Keratinocyte (primary cell): Measurements from ENCODE around the gene TPM1. TPM values are rescaled to one million over a fixed set of nuclear protein-coding genes. Genes with fewer than 3 reads are reported as not detected.

Source experiments
- DNase-seq: peaks from one replicate; pipeline ENCODE4 v3.0.0-alpha.2; 2011; ENCODE audit warnings: low read depth, missing footprints, low spot score
- FAIRE-seq: peaks from 2 replicates; lab custom pipeline; 2011; peaks lifted over from hg19 to GRCh38; lab: Jason Lieb, UNC
- H2AFZ ChIP-seq: 2 replicates; pipeline ENCODE4 v1.6.0; 2012; ENCODE audit warnings: low read length, control low read depth, inconsistent platforms; ENCODE audit not compliant: control insufficient read depth
- H3K27ac ChIP-seq: 2 replicates; pipeline ENCODE4 v1.5.1; 2011; ENCODE audit warnings: low read length; ENCODE audit not compliant: control insufficient read depth, insufficient read depth
- H3K27me3 ChIP-seq: 3 replicates; pipeline ENCODE4 v1.6.0; 2011; ENCODE audit warnings: low read length; ENCODE audit not compliant: control insufficient read depth, insufficient read depth; ENCODE audit errors: extremely low read depth
- H3K36me3 ChIP-seq, 2 experiments: 2 replicates in 1 of 2; 3 replicates in 1 of 2; pipeline ENCODE4 v1.5.1; 2011; ENCODE audit warnings: low read length in 2 of 2, mild to moderate bottlenecking in 1 of 2; ENCODE audit not compliant: control insufficient read depth in 2 of 2, insufficient read depth in 2 of 2; ENCODE audit errors: extremely low read depth in 1 of 2
- H3K4me1 ChIP-seq: 3 replicates; pipeline ENCODE4 v1.5.1; 2011; ENCODE audit warnings: low read length; ENCODE audit not compliant: control insufficient read depth, insufficient read depth; ENCODE audit errors: extremely low read depth
- H3K4me2 ChIP-seq: 3 replicates; pipeline ENCODE4 v1.6.0; 2011; ENCODE audit warnings: low read depth, low read length; ENCODE audit not compliant: control insufficient read depth, insufficient read depth; ENCODE audit errors: extremely low read depth
- H3K4me3 ChIP-seq, 3 experiments: fragments of 200-600 bp in 1 of 3; sonication (generic) in 1 of 3; 2 replicates in 2 of 3; 3 replicates in 1 of 3; pipeline ENCODE4 v1.5.1; 2011 to 2016; ENCODE audit warnings: low read length in 3 of 3, mild to moderate bottlenecking in 3 of 3, control low read depth in 2 of 3, inconsistent platforms in 1 of 3, low read depth in 1 of 3, mixed read lengths in 1 of 3, mixed run types in 1 of 3, moderate library complexity in 1 of 3; ENCODE audit not compliant: control insufficient read depth in 2 of 3, insufficient read depth in 2 of 3; ENCODE audit errors: extremely low read depth in 1 of 3
- H3K79me2 ChIP-seq: 2 replicates; pipeline ENCODE4 v1.6.0; 2012; ENCODE audit warnings: low read length; ENCODE audit not compliant: control insufficient read depth, insufficient read depth
- H3K9ac ChIP-seq: 3 replicates; pipeline ENCODE4 v1.6.0; 2011; ENCODE audit warnings: low read length; ENCODE audit not compliant: control insufficient read depth, insufficient read depth; ENCODE audit errors: extremely low read depth
- H3K9me1 ChIP-seq: 3 replicates; pipeline ENCODE4 v1.6.0; 2011; ENCODE audit warnings: low read length; ENCODE audit not compliant: control insufficient read depth, insufficient read depth; ENCODE audit errors: extremely low read depth
- H3K9me3 ChIP-seq: 2 replicates; pipeline ENCODE4 v1.5.1; 2012; ENCODE audit warnings: low read depth, low read length; ENCODE audit not compliant: control insufficient read depth
- H4K20me1 ChIP-seq: 3 replicates; pipeline ENCODE4 v1.6.0; 2011; ENCODE audit warnings: low read length; ENCODE audit not compliant: control insufficient read depth, insufficient read depth; ENCODE audit errors: extremely low read depth
- CTCF ChIP-seq, 3 experiments: IDR thresholded peaks in 1 of 3; conservative IDR thresholded peaks in 1 of 3; optimal IDR thresholded peaks in 1 of 3; 2 replicates in 2 of 3; 3 replicates in 1 of 3; pipeline versions ENCODE3 to v1.5.1; 2011; ENCODE audit warnings: low read length in 3 of 3, mild to moderate bottlenecking in 3 of 3, moderate library complexity in 2 of 3, control low read depth in 1 of 3, inconsistent platforms in 1 of 3; ENCODE audit not compliant: insufficient read depth in 2 of 3; ENCODE audit errors: extremely low read depth in 1 of 3
- EZH2 ChIP-seq: IDR thresholded peaks from one replicate; pipeline ENCODE4 v1.6.1; 2012; ENCODE audit warnings: inconsistent platforms, mild to moderate bottlenecking, low read length, moderate library complexity
- dilution Hi-C: fragments of 300-500 bp; cut with MboI; formaldehyde crosslinking; loops from one replicate; pipeline ENCODE4 v1.7.0; 2020; ENCODE audit warnings: low sequenced_read_pairs; ENCODE audit not compliant: extremely low pct_ligation_motif_present
- polyA plus RNA-seq, 5 experiments: library from polyadenylated mRNA; depleted of rRNA in 3 of 5; stranded (reverse) in 3 of 5; stranded (forward) in 1 of 5; unstranded in 1 of 5; fragments of >200 nt; gene quantifications; 1 replicate in 1 of 5; 2 replicates in 3 of 5; 3 replicates in 1 of 5; pipeline versions ENCODE4 v1.2.1 to v1.2.3, GENCODE V29; 2011 to 2012; ENCODE audit warnings: missing spikeins in 2 of 5, low read depth in 1 of 5, low replicate concordance in 1 of 5

The TPM1 gene
- polyA plus RNA-seq, 1 donor (not counting 4 experiments of a cell fraction or from before 2014, with no cell fraction given), result 370 TPM

- Histone ChIP-seq H3K27ac (no peak overlapping the region), H3K36me3 (no peaks in the 10 kb centered on the region), H3K9ac (no peak overlapping the region), H3K27me3 (no peaks in the 10 kb centered on the region), H3K9me1 (no peaks in the 10 kb centered on the region), H3K4me2 (no peak overlapping the region), H4K20me1 (no peaks in the 10 kb centered on the region), H3K4me3 (no peak overlapping the region), H3K4me1 (peaks cover 32% of the 10 kb centered on the region), H3K79me2 (no peaks in the 10 kb centered on the region), H2AFZ (no peak overlapping the region), H3K9me3 (no peaks in the 10 kb centered on the region)
- DNase-seq (no peak), FAIRE-seq (peak; percentile 52)
- TF ChIP-seq EZH2 (no peak), CTCF (optimal IDR thresholded peaks at IDR 0.05 in 1 of 3, IDR thresholded peaks at IDR 0.05 in 1 of 3, conservative IDR thresholded peaks at IDR 0.05 in 1 of 3; ENCODE audit: extremely low read depth in 1 of 3, insufficient read depth in 2 of 3, low read length in 3 of 3) (no peak)
- dilution Hi-C loops, result no loop called here
Measured at GRCh38 chr15:63020759-63021430, 21.7 kb upstream of the TPM1 start.

GRCh38 chr15:63022181-63022580 lies 20.4 kb upstream of the TPM1 start:
- Histone ChIP-seq H3K9me1 (no peaks in the 10 kb centered on the region), H3K36me3 (no peaks in the 10 kb centered on the region), H3K9ac (no peak overlapping the region), H3K27me3 (no peaks in the 10 kb centered on the region), H3K9me3 (no peaks in the 10 kb centered on the region), H4K20me1 (no peaks in the 10 kb centered on the region), H3K4me2 (no peak overlapping the region), H3K79me2 (no peaks in the 10 kb centered on the region), H2AFZ (peak overlapping the region; percentile 43), H3K27ac (no peak overlapping the region), H3K4me3 (no peak overlapping the region), H3K4me1 (peaks cover 28% of the 10 kb centered on the region)
- dilution Hi-C loops, result no loop called here
- FAIRE-seq (no peak), DNase-seq (no peak)
- TF ChIP-seq CTCF (optimal IDR thresholded peaks at IDR 0.05 in 1 of 3, IDR thresholded peaks at IDR 0.05 in 1 of 3, conservative IDR thresholded peaks at IDR 0.05 in 1 of 3; ENCODE audit: extremely low read depth in 1 of 3, insufficient read depth in 2 of 3, low read length in 3 of 3) (no peak), EZH2 (no peak)
